ENCODE measurements around the gene SWAP70.

Gene SWAP70

DNA sequence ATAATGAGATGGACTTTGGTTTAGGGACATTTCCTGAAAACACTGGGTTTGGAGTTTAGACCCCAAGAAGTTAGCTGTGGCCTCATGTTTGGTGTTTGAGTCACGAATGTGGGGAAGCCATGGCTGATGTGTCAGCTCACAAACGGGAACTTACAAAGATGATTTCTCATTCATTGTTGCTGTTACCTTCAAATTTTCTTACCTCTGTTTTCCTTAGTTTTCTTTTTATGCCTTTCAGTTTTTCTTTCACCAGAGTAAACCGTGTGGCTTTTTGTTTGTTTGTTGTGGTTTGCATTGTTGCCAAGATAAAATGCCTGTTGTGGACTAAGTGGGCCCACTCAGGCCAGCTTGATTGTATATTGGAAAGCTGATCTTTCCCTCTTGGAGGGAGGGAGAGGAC, 89.1 kb downstream of the SWAP70 start:
- no peak for DNase-seq (ENCODE audit: low read depth)

DNA sequence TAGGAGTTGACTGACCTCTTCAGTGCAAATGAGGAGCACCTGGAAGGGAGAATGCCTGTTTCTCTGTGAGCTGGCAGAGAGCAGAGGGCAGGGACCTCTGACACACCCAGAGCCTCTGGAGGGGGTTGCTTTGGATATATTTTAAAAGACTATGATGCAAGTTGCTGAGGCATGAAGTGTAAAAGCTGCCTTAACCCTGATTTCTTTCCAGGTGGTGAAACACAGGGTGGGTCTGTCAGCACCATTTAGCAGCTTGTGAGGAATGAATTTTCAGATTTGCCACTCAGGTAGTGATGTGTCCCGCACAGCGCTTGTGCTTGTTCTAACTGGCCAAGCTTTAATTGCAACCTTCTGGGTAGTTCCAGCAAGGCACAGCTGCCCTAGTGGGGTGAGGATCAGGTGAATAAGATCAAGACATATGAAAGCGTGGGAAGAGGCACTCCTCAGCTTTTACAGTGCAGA, 90.2 kb downstream of the SWAP70 start:
- no peak for DNase-seq (ENCODE audit: low read depth)

DNA sequence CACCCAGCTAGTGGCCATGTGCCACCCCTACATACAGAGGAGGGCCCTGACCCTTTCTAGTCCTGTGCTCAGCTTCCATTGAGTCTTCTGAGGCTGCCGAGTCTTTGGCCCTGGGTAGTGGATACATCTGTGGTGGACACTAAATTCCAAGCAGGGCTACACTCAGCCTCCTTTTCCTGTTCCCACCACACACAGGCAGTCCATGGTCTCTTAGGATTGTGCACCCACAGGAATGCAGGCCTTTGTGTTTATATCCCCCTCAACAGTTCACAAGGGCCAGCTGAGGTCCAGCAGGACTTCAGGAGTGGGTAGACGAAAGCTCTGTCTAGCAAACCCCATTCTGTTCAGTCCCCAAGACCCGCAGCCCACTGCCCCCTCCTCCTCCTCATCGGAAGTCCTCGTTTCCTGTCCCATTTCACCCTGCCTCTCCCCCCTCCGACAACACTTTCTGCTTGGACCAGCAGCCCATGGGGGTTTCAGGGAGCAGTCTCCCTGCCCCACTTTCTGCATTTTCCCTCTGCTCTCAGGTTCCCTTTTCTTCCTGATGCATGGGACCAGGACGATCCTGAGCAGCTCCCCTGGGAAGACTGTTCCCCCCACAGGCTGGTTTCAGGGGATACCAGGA, 91.8 kb downstream of the SWAP70 start:
- no peak for DNase-seq (ENCODE audit: low read depth)

DNA sequence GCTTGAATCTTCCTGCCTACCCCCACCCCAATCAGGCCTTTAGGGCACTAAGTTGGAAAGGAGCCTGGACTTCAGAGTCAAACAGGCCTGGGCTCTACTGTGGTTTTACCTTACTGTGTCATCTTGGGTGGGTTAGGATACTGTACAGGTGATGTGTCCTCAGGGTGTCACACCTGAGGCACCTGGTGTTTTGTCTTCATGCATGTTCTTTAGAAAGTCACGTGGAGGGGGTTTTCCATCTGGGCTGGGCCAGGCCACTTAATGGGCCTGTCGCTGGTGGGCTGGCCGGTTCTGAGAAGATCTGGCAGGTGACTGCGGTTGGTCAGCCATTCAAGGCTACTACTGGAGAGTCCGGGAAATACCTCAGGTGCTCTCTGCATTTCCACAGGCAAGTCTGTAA, 92.6 kb downstream of the SWAP70 start:
- no peak for DNase-seq (ENCODE audit: low read depth)

DNA sequence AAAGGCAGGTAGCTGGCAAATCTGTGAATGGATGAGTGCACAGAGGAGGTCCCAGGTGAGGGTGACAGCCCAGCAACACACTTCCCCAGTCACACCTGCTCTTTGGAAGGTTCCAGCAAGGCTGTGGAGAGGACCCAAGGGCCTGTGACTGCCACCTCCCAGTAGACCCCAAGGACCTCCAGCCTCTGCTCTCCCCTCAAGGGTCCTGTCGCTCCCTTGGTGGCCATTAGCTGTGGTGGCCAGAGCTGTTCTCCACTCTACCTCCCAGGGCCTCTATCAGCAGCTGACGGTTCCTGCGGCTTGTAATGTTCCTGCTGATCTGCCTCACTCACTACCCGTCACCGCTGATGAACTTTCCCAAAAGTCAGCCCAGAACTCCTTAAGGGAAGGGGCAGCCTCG, 93.0 kb downstream of the SWAP70 start:
- no peak for DNase-seq (ENCODE audit: low read depth)

DNA sequence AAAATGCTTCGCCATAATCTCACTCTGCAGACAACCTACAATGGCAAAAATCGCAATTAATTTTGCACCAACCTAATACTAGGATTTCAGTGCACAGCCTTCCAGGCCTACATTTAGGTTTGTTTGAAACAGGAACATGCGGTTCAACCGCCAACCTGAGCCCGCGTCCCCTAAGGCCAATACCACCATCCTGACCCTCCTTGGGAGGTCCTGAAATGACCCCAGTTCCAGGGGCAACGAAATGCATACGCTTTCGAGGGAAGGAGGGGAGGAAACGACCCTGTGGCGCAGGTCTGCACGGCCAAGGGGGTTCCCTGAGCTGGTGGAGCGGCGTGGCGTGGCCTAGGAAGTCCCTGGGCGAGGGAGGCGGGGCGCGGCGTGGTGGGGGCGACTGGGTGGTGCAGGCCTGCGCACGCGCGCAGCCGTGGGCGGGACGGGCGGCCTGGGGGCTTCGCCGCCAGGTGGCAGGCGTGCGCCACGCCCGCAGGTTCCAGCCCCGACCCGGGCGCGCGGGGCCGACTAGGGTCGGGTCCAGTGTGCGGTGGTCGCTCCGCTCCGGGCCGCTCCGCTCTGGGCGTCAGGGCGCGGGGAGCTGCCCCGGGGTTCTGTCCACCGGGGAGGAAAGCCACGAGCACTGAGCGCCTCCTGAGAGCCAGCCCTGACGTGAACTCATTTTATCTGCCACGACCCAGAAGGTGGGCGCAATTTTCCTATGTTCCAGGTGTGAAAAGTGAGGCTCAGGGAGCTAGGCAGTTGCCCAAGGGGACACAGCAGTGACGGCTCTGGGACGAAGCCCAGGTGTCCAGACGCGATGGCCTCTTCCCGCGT, 94.1 kb downstream of the SWAP70 start:
- peak; percentile 89 for DNase-seq (ENCODE audit: low read depth)

DNA sequence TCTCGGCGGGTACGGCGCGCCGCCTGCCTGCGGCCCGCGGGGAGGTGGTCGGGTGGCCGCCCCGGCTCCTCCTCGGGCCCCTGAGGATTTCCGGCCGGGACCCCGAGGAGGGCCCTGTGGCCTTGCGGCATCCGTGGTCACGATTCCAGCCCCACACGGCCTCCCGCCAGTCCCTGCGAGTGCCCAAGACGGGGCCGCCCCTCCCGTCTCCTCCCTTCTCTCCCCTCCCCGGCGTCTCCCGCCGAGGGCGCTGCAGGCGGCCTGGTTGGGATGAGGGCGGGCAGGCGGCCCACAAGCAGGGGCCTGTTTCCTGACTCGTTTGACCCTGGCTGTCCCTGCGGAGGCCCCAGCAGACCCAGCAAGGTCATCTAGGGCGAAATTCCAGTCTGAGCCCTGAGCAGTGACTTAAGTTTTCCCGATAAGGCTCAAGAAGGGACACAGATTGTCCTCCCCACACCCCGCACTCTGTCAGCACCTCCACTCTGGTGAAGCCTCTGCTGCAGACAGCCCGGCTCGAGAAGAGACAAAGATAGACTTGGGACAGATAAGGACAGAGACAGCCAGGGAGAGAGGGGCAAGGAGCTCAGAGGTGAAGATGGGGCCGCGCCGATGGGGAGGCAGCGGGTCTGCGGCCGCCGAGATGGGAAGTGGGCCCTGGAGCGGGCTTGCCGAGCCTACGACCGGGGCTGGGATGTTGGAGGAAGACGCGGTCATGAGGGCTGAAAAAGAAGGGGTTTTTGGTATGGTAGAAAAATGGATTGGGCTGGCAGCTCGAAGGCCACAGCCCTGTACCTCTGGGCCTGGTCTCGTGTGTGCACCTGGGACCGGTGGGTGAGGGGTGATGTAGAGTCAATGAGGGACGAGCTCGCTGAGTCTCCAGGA, 95.0 kb downstream of the SWAP70 start:
- peak; percentile 29 for DNase-seq (ENCODE audit: low read depth)

GRCh38 chr11:9759519-9760192, 95.8 kb downstream of the SWAP70 start:
- DNase-seq (ENCODE audit: low read depth): peak; percentile 85

DNA sequence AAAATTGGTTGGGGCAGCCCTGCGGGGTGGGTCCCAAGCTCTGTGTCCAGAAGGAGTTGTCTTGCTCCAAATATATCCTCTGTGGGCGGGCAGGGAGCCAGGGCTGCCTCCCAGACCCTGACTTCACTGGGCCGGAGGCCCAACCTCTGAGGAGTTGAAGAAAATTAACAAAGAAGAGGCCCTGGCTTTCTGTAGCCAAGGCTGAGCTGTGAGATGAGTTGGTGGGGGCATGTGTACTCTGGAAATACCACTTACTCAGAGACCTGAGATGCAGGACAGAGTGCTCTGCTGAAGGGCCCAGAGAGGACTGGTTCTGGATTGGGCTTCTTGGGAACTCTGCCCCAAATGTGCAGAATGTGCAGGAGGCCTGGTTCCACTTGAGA, 96.3 kb downstream of the SWAP70 start:
- DNase-seq (ENCODE audit: low read depth): no peak

DNA sequence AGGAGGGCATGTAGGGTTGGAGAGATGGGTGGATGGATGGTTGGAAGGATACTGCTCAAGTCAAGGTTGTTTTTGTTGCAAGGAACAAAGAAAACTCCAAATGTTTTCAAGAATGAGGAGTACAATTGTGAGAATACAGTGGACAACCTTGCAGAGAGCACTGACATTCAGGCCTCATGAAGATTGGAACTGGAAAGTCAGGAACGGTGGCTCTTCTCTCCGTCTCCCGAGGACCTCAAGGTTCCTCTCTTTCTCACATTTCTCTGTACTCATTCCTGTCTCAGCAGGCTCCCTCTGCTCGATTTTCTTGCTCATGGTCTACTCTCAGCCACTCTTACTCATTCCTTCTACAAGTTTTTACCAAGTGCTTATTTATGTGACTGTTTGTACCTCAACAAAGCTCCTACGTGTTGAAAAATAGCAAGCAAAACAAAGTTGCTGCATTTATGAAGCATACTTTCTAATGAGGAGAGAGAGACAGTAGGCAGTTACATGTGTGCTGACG, 97.6 kb downstream of the SWAP70 start:
- DNase-seq (ENCODE audit: low read depth): no peak

DNA sequence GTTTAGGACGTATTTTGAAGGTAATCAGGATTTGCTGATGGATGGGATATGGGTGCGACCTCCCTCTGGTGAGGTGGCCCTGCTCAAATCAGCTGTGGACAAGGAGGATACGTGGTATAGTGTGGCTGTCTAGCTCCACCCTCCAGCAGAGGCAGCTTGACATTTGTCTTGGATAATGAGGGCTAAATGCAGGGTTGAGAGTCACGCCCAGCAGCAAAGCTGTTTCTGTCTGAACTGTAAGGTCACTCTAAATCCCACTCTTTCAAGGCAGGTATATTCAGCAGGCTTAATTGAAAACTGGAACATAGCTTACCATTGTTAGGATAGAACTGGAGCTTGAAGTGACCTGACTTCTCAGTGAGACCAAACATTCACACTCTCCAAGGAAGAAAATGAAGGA, 98.7 kb downstream of the SWAP70 start:
- no peak for DNase-seq (ENCODE audit: low read depth)

- DNase-seq (ENCODE audit: low read depth): no peak
These were observed 99.4 kb downstream of the SWAP70 start for GRCh38 chr11:9763301-9763700.

GRCh38 chr11:9765320-9766101, 101.6 kb downstream of the SWAP70 start:
- DNase-seq (ENCODE audit: low read depth): no peak

DNA sequence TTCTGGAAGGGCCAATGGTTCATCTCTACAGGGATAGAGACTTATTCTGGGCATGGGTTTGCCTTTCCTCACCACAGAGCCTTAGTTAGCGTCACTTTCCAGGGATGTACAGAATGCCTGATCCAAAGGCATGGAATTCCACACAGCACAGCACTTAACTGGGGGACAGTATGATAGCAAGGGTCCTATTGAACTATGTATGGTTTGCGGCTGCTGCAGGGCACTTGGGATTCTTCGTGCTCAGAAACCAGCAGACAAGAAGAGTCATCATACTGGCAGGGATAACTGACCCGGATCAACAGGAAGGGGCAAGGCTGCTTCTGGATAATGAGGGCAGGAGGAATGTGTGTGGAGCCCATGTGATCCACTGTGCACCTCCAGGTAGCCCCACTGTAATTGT, 105.7 kb downstream of the SWAP70 start:
- DNase-seq (ENCODE audit: low read depth): no peak

DNA sequence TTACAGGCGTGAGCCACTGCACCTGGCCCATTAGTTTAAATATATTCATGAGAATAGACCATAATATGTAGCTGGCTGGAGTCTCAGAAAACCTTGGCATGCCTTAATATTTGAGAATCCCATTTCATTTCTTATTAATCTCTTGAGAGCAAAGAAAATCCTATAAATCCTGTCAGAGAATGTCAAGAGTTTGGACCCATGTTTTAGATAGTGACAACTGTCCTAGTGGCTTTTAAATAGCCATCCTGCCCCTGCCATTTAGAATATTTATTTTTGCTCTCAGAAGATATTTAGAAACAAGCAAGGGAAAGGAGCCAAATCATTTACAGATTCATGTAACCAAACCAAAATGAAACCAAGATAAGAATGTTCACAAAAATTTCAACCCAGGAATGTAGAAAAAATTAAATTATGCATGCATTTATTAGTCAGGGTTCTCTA, 107.2 kb downstream of the SWAP70 start:
- no peak for DNase-seq (ENCODE audit: low read depth)

GRCh38 chr11:9772218-9772617, 108.3 kb downstream of the SWAP70 start:
- no peak for DNase-seq (ENCODE audit: low read depth)

GRCh38 chr11:9773524-9773923, 109.6 kb downstream of the SWAP70 start:
- no peak for DNase-seq (ENCODE audit: low read depth)

GRCh38 chr11:9774109-9774508, 110.2 kb downstream of the SWAP70 start:
- DNase-seq (ENCODE audit: low read depth): no peak

GRCh38 chr11:9774591-9775397, 110.9 kb downstream of the SWAP70 start:
- no peak for DNase-seq (ENCODE audit: low read depth)

DNA sequence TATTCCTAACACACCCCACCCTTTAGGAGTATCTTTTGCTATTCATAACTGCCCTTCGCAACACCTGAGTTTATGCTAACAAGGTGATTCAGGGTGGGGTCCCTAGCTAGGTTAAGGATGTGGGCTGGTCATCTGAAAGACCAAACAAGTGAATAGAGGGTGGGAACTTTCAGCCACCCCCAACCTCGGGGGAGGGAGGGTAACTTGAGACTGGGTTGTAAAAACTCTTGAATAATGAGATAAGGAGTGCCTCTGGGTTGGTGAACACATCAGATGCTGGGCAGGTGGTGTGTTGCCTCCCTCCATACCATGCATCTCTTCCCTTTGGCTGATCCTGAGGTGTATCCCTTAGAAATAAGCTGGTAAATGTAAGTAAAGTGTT, 111.5 kb downstream of the SWAP70 start:
- no peak for DNase-seq (ENCODE audit: low read depth)

Data from activated gamma-delta T cell treated with anti-CD3 and anti-CD28 coated beads, Interleukin-2, amount 50 U/mL, for 16 hours (primary cell).